Measurements from ENCODE around the gene UBR4.

The UBR4 gene

GRCh38 chr1:19199969-19200604, 10.0 kb downstream of the UBR4 start:
- no peak for DNase-seq (ENCODE audit: low read depth)
- Histone ChIP-seq H3K4me3 (ENCODE audit: low read length) (no peak overlapping the region), H3K36me3 (ENCODE audit: control insufficient read depth, insufficient read depth, low read length, severe bottlenecking) (peaks cover 64% of the 10 kb centered on the region)

GRCh38 chr1:19199329-19199968, 10.6 kb downstream of the UBR4 start:
- no peaks in the 10 kb centered on the region for H3K9me3 ChIP-seq (ENCODE audit: control insufficient read depth, low read length)
- no peaks in the 10 kb centered on the region for H3K27me3 ChIP-seq (replicated peaks; ENCODE audit: control insufficient read depth, insufficient read depth, low read length)
- H3K4me3 ChIP-seq (ENCODE audit: low read length): no peak overlapping the region
- peaks cover 19% of the 10 kb centered on the region for H3K4me1 ChIP-seq (ENCODE audit: control insufficient read depth, insufficient read depth, low read length)
- no peak for DNase-seq (ENCODE audit: low read depth)
- H3K9ac ChIP-seq (ENCODE audit: low read length): no peak overlapping the region
- peaks cover 67% of the 10 kb centered on the region for H3K36me3 ChIP-seq (ENCODE audit: control insufficient read depth, insufficient read depth, low read length, severe bottlenecking)

More at GRCh38 chr1:19199969-19200604, 10.0 kb downstream of the UBR4 start:
- peaks cover 26% of the 10 kb centered on the region for H3K4me1 ChIP-seq (ENCODE audit: control insufficient read depth, insufficient read depth, low read length)
- no peaks in the 10 kb centered on the region for H3K27me3 ChIP-seq (replicated peaks; ENCODE audit: control insufficient read depth, insufficient read depth, low read length)
- no peak overlapping the region for H3K9ac ChIP-seq (ENCODE audit: low read length)
- no peaks in the 10 kb centered on the region for H3K9me3 ChIP-seq (ENCODE audit: control insufficient read depth, low read length)

- H3K4me3 ChIP-seq (ENCODE audit: low read length): no peak overlapping the region
- H3K4me1 ChIP-seq (ENCODE audit: control insufficient read depth, insufficient read depth, low read length): peaks cover 18% of the 10 kb centered on the region
- no peak overlapping the region for H3K9ac ChIP-seq (ENCODE audit: low read length)
- H3K27me3 ChIP-seq (replicated peaks; ENCODE audit: control insufficient read depth, insufficient read depth, low read length): no peaks in the 10 kb centered on the region
- H3K9me3 ChIP-seq (ENCODE audit: control insufficient read depth, low read length): no peaks in the 10 kb centered on the region
- H3K36me3 ChIP-seq (ENCODE audit: control insufficient read depth, insufficient read depth, low read length, severe bottlenecking): peaks cover 74% of the 10 kb centered on the region
- DNase-seq (ENCODE audit: low read depth): no peak
Observed at GRCh38 chr1:19198820-19199219, 11.2 kb downstream of the UBR4 start.

GRCh38 chr1:19197845-19198244, 12.2 kb downstream of the UBR4 start:
- H3K9ac ChIP-seq (ENCODE audit: low read length): no peak overlapping the region
- no peaks in the 10 kb centered on the region for H3K9me3 ChIP-seq (ENCODE audit: control insufficient read depth, low read length)
- peaks cover 83% of the 10 kb centered on the region for H3K36me3 ChIP-seq (ENCODE audit: control insufficient read depth, insufficient read depth, low read length, severe bottlenecking)
- DNase-seq (ENCODE audit: low read depth): no peak
- no peak overlapping the region for H3K4me3 ChIP-seq (ENCODE audit: low read length)
- H3K4me1 ChIP-seq (ENCODE audit: control insufficient read depth, insufficient read depth, low read length): peaks cover 8% of the 10 kb centered on the region
- H3K27me3 ChIP-seq (replicated peaks; ENCODE audit: control insufficient read depth, insufficient read depth, low read length): no peaks in the 10 kb centered on the region

GRCh38 chr1:19196331-19196730, 13.7 kb downstream of the UBR4 start:
- Histone ChIP-seq H3K9ac (ENCODE audit: low read length) (no peak overlapping the region), H3K9me3 (ENCODE audit: control insufficient read depth, low read length) (no peaks in the 10 kb centered on the region), H3K4me1 (ENCODE audit: control insufficient read depth, insufficient read depth, low read length) (peaks cover 7% of the 10 kb centered on the region), H3K27me3 (replicated peaks; ENCODE audit: control insufficient read depth, insufficient read depth, low read length) (no peaks in the 10 kb centered on the region), H3K4me3 (ENCODE audit: low read length) (no peak overlapping the region), H3K36me3 (ENCODE audit: control insufficient read depth, insufficient read depth, low read length, severe bottlenecking) (peaks cover 95% of the 10 kb centered on the region)
- no peak for DNase-seq (ENCODE audit: low read depth)

GRCh38 chr1:19193004-19193403, 17.1 kb downstream of the UBR4 start:
- H3K9ac ChIP-seq (ENCODE audit: low read length): no peak overlapping the region
- DNase-seq (ENCODE audit: low read depth): no peak
- H3K9me3 ChIP-seq (ENCODE audit: control insufficient read depth, low read length): no peaks in the 10 kb centered on the region
- no peaks in the 10 kb centered on the region for H3K4me1 ChIP-seq (ENCODE audit: control insufficient read depth, insufficient read depth, low read length)
- peaks cover 93% of the 10 kb centered on the region for H3K36me3 ChIP-seq (ENCODE audit: control insufficient read depth, insufficient read depth, low read length, severe bottlenecking)
- H3K27me3 ChIP-seq (replicated peaks; ENCODE audit: control insufficient read depth, insufficient read depth, low read length): no peaks in the 10 kb centered on the region
- H3K4me3 ChIP-seq (ENCODE audit: low read length): no peak overlapping the region

- Histone ChIP-seq H3K9me3 (ENCODE audit: control insufficient read depth, low read length) (no peaks in the 10 kb centered on the region), H3K4me1 (ENCODE audit: control insufficient read depth, insufficient read depth, low read length) (no peaks in the 10 kb centered on the region), H3K36me3 (ENCODE audit: control insufficient read depth, insufficient read depth, low read length, severe bottlenecking) (peaks cover 90% of the 10 kb centered on the region), H3K27me3 (replicated peaks; ENCODE audit: control insufficient read depth, insufficient read depth, low read length) (no peaks in the 10 kb centered on the region), H3K9ac (ENCODE audit: low read length) (no peak overlapping the region), H3K4me3 (ENCODE audit: low read length) (no peak overlapping the region)
- no peak for DNase-seq (ENCODE audit: low read depth)
Observed at GRCh38 chr1:19191811-19192210, 18.3 kb downstream of the UBR4 start.

- H3K4me1 ChIP-seq (ENCODE audit: control insufficient read depth, insufficient read depth, low read length): no peaks in the 10 kb centered on the region
- no peak overlapping the region for H3K4me3 ChIP-seq (ENCODE audit: low read length)
- H3K27me3 ChIP-seq (replicated peaks; ENCODE audit: control insufficient read depth, insufficient read depth, low read length): no peaks in the 10 kb centered on the region
- H3K9me3 ChIP-seq (ENCODE audit: control insufficient read depth, low read length): no peaks in the 10 kb centered on the region
- H3K36me3 ChIP-seq (ENCODE audit: control insufficient read depth, insufficient read depth, low read length, severe bottlenecking): peaks cover 90% of the 10 kb centered on the region
- no peak for DNase-seq (ENCODE audit: low read depth)
- no peak overlapping the region for H3K9ac ChIP-seq (ENCODE audit: low read length)
Observed at GRCh38 chr1:19190468-19190867, 19.6 kb downstream of the UBR4 start.

GRCh38 chr1:19189270-19189669, 20.8 kb downstream of the UBR4 start:
- DNase-seq (ENCODE audit: low read depth): no peak
- H3K9me3 ChIP-seq (ENCODE audit: control insufficient read depth, low read length): no peaks in the 10 kb centered on the region
- no peak overlapping the region for H3K9ac ChIP-seq (ENCODE audit: low read length)
- H3K27me3 ChIP-seq (replicated peaks; ENCODE audit: control insufficient read depth, insufficient read depth, low read length): no peaks in the 10 kb centered on the region
- no peaks in the 10 kb centered on the region for H3K4me1 ChIP-seq (ENCODE audit: control insufficient read depth, insufficient read depth, low read length)
- H3K36me3 ChIP-seq (ENCODE audit: control insufficient read depth, insufficient read depth, low read length, severe bottlenecking): peaks cover 94% of the 10 kb centered on the region
- no peak overlapping the region for H3K4me3 ChIP-seq (ENCODE audit: low read length)

- DNase-seq (ENCODE audit: low read depth): no peak
- H3K9ac ChIP-seq (ENCODE audit: low read length): no peak overlapping the region
- H3K36me3 ChIP-seq (ENCODE audit: control insufficient read depth, insufficient read depth, low read length, severe bottlenecking): peaks cover 93% of the 10 kb centered on the region
- H3K4me3 ChIP-seq (ENCODE audit: low read length): no peak overlapping the region
- no peaks in the 10 kb centered on the region for H3K4me1 ChIP-seq (ENCODE audit: control insufficient read depth, insufficient read depth, low read length)
- no peaks in the 10 kb centered on the region for H3K9me3 ChIP-seq (ENCODE audit: control insufficient read depth, low read length)
- H3K27me3 ChIP-seq (replicated peaks; ENCODE audit: control insufficient read depth, insufficient read depth, low read length): no peaks in the 10 kb centered on the region
Observed at GRCh38 chr1:19187852-19188251, 22.2 kb downstream of the UBR4 start.

- no peak for DNase-seq (ENCODE audit: low read depth)
- Histone ChIP-seq H3K4me1 (ENCODE audit: control insufficient read depth, insufficient read depth, low read length) (no peaks in the 10 kb centered on the region), H3K36me3 (ENCODE audit: control insufficient read depth, insufficient read depth, low read length, severe bottlenecking) (peaks cover 93% of the 10 kb centered on the region), H3K27me3 (replicated peaks; ENCODE audit: control insufficient read depth, insufficient read depth, low read length) (no peaks in the 10 kb centered on the region), H3K4me3 (ENCODE audit: low read length) (no peak overlapping the region), H3K9ac (ENCODE audit: low read length) (no peak overlapping the region), H3K9me3 (ENCODE audit: control insufficient read depth, low read length) (no peaks in the 10 kb centered on the region)
Observed at GRCh38 chr1:19186001-19186400, 24.1 kb downstream of the UBR4 start.

GRCh38 chr1:19182223-19182622, 27.8 kb downstream of the UBR4 start:
- H3K4me1 ChIP-seq (ENCODE audit: control insufficient read depth, insufficient read depth, low read length): no peaks in the 10 kb centered on the region
- no peaks in the 10 kb centered on the region for H3K9me3 ChIP-seq (ENCODE audit: control insufficient read depth, low read length)
- no peaks in the 10 kb centered on the region for H3K27me3 ChIP-seq (replicated peaks; ENCODE audit: control insufficient read depth, insufficient read depth, low read length)
- no peak overlapping the region for H3K4me3 ChIP-seq (ENCODE audit: low read length)
- H3K36me3 ChIP-seq (ENCODE audit: control insufficient read depth, insufficient read depth, low read length, severe bottlenecking): peaks cover 95% of the 10 kb centered on the region
- no peak for DNase-seq (ENCODE audit: low read depth)
- no peak overlapping the region for H3K9ac ChIP-seq (ENCODE audit: low read length)

All from adipocyte (in vitro differentiated cells).